Measurements from ENCODE around the gene LRBA.
"Not testable (repeated sequence)": the region's sequence is repeated elsewhere in the genome, so short reads cannot be mapped to it uniquely, and the experiment has no call there.

LRBA gene

GRCh38 chr4:150585611-150586010 lies 429.5 kb downstream of the LRBA start:
- no peak for DNase-seq (ENCODE audit: low spot score)

- DNase-seq (ENCODE audit: low spot score), result no peak
These were observed 430.8 kb downstream of the LRBA start for GRCh38 chr4:150584111-150584915.

- DNase-seq (ENCODE audit: low spot score), result no peak
These were observed 431.6 kb downstream of the LRBA start for GRCh38 chr4:150583287-150584110.

GRCh38 chr4:150582873-150583286 lies 432.2 kb downstream of the LRBA start:
- DNase-seq (ENCODE audit: low spot score), result no peak

- no peak for DNase-seq (ENCODE audit: low spot score)
These were observed 432.8 kb downstream of the LRBA start, which contains the start of gene MAB21L2 for GRCh38 chr4:150582146-150582872. Gene MAB21L2 (plus strand): TSS chr4:150582151. CDS start chr4:150583030, 879 bp downstream.

GRCh38 chr4:150581641-150582051 lies 433.4 kb downstream of the LRBA start:
- DNase-seq (ENCODE audit: low spot score), result peak; percentile 67

- no peak for DNase-seq (ENCODE audit: low spot score)
These were observed 434.0 kb downstream of the LRBA start for GRCh38 chr4:150581056-150581605.

- DNase-seq (ENCODE audit: low spot score), result no peak
These were observed 434.8 kb downstream of the LRBA start for GRCh38 chr4:150580306-150580705.

- DNase-seq (ENCODE audit: low spot score), result no peak
These were observed 435.4 kb downstream of the LRBA start for GRCh38 chr4:150579551-150580234.

GRCh38 chr4:150578745-150579501 lies 436.2 kb downstream of the LRBA start:
- no peak for DNase-seq (ENCODE audit: low spot score)

GRCh38 chr4:150577796-150578195 lies 437.3 kb downstream of the LRBA start:
- DNase-seq (ENCODE audit: low spot score), result no peak

- DNase-seq (ENCODE audit: low spot score), result no peak
These were observed 440.4 kb downstream of the LRBA start for GRCh38 chr4:150574678-150575077.

GRCh38 chr4:150573534-150573933 lies 441.6 kb downstream of the LRBA start:
- DNase-seq (ENCODE audit: low spot score), result no peak

- no peak for DNase-seq (ENCODE audit: low spot score)
These were observed 442.2 kb downstream of the LRBA start for GRCh38 chr4:150572704-150573504.

GRCh38 chr4:150570862-150571261 lies 444.2 kb downstream of the LRBA start:
- no peak for DNase-seq (ENCODE audit: low spot score)

- DNase-seq (ENCODE audit: low spot score), result no peak
These were observed 445.0 kb downstream of the LRBA start for GRCh38 chr4:150569998-150570535.

- DNase-seq (ENCODE audit: low spot score), result no peak
These were observed 445.6 kb downstream of the LRBA start for GRCh38 chr4:150569384-150569987.

GRCh38 chr4:150567070-150567469 lies 448.0 kb downstream of the LRBA start:
- no peak for DNase-seq (ENCODE audit: low spot score)

- DNase-seq (ENCODE audit: low spot score), result not testable (repeated sequence)
These were observed 450.1 kb downstream of the LRBA start for GRCh38 chr4:150564967-150565366.
